Measurements from ENCODE around the gene WDR93.

WDR93 gene

DNA sequence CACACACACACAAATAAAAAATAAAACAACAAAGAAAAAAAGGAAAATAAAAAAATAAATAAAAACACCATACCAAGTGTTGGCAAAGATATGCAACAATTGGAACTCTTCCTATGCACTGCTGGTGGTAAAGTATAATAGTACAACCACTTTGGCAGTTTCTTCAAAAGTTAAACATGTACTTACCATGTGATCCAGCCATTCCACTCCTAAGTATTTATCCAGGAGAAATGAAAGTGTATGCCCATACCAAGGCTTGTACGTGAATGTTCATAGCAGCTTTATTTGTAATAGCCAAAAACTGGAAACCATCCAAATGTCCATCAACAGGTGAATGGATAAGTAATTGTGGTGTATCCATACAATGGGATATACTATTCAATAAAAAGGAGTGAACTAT is 17.0 kb downstream of the WDR93 start:
- TF ChIP-seq YY1 (IDR thresholded peaks at IDR 0.05; ENCODE audit: low read depth) (no peak), FOXM1 (IDR thresholded peaks at IDR 0.05; ENCODE audit: borderline replicate concordance, low read depth) (no peak), NFIC (IDR thresholded peaks at IDR 0.05) (no peak), TCF12 (IDR thresholded peaks at IDR 0.05; ENCODE audit: low read depth) (no peak), TAF1 (IDR thresholded peaks at IDR 0.05; ENCODE audit: low read depth) (no peak), REST (IDR thresholded peaks at IDR 0.05; ENCODE audit: low read depth) (no peak), TEAD4 (IDR thresholded peaks at IDR 0.05) (no peak), ZBTB7A (IDR thresholded peaks at IDR 0.05; ENCODE audit: low read depth) (no peak), MAX (IDR thresholded peaks at IDR 0.05) (no peak), EP300 (IDR thresholded peaks at IDR 0.05; ENCODE audit: borderline replicate concordance) (no peak), CREB1 (IDR thresholded peaks at IDR 0.05; ENCODE audit: low read depth) (no peak)

DNA sequence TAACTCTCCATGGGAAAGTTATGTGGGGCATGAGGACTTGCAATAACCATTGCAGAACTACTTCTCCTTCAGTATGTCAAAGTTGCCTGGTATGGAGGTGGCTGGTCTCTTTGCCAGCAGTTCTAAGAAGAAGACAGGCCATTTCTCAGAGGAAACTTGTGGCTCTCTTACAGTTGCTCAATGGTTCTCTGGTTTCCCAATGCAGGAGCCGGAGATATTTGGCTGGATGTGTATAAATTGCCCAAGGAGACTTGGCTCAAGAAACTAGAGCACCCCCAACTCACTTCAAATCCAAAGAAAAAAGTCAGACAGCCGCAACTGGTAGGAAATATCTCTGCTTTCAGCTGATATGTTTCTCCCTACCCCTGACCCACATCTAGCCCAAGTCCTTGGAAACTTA is 24.2 kb downstream of the WDR93 start:
- TF ChIP-seq MAX (IDR thresholded peaks at IDR 0.05) (no peak), FOXM1 (IDR thresholded peaks at IDR 0.05; ENCODE audit: borderline replicate concordance, low read depth) (no peak), NFIC (IDR thresholded peaks at IDR 0.05) (no peak), ZBTB7A (IDR thresholded peaks at IDR 0.05; ENCODE audit: low read depth) (no peak), RAD21 (IDR thresholded peaks at IDR 0.05; ENCODE audit: low read depth) (no peak), EP300 (IDR thresholded peaks at IDR 0.05; ENCODE audit: borderline replicate concordance) (no peak), TCF12 (IDR thresholded peaks at IDR 0.05; ENCODE audit: low read depth) (no peak), TAF1 (IDR thresholded peaks at IDR 0.05; ENCODE audit: low read depth) (no peak), CREB1 (IDR thresholded peaks at IDR 0.05; ENCODE audit: low read depth) (no peak), TEAD4 (IDR thresholded peaks at IDR 0.05) (no peak), CEBPB (IDR thresholded peaks at IDR 0.05) (no peak), EGR1 (IDR thresholded peaks at IDR 0.05) (no peak), REST (IDR thresholded peaks at IDR 0.05; ENCODE audit: low read depth) (no peak), YY1 (IDR thresholded peaks at IDR 0.05; ENCODE audit: low read depth) (no peak)
- TF ChIP-seq, protein P1, sequence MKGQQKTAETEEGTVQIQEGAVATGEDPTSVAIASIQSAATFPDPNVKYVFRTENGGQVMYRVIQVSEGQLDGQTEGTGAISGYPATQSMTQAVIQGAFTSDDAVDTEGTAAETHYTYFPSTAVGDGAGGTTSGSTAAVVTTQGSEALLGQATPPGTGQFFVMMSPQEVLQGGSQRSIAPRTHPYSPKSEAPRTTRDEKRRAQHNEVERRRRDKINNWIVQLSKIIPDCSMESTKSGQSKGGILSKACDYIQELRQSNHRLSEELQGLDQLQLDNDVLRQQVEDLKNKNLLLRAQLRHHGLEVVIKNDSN (IDR thresholded peaks at IDR 0.05) = no peak

DNA sequence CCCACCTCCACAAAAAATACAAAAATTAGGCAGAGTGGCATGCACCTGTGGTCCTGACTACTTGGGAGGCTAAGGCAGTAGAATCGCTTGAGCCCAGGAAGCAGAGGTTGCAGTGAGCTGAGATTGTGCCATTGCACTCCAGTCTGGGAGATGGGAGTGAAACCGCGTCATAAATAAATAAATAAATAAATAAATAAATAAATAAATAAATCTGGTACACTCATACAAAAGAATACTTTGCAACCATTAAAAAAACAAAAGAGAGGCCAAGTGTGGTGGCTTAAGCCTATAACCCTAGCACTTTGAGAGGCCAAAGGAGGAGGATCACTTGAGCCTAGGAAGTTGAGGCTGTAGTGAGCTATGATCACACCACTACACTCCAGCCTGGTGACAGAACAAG is 32.4 kb downstream of the WDR93 start:
- TF ChIP-seq TCF12 (IDR thresholded peaks at IDR 0.05; ENCODE audit: low read depth) (no peak), CREB1 (IDR thresholded peaks at IDR 0.05; ENCODE audit: low read depth) (no peak), FOXM1 (IDR thresholded peaks at IDR 0.05; ENCODE audit: borderline replicate concordance, low read depth) (no peak), TEAD4 (IDR thresholded peaks at IDR 0.05) (no peak), EGR1 (IDR thresholded peaks at IDR 0.05) (no peak)
- TF ChIP-seq, protein P1 (IDR thresholded peaks at IDR 0.05) = no peak

DNA sequence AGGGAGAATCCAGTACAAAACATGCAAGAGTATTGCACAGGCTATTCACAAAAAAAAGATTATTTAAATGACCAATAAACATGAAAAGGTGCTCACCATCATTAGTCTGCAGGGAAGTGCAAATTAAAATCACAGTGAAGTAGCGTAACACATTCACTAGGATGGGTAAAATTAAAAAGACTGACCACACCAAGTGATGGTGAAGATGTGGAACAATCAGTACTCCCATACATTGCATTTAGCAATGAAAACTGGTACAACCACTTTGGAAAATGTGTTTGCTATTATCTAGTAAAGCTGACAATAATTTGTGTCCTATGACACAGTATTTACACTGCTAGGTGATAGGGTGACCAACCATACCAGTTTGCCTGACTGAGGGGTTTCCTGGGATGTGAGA is 34.0 kb downstream of the WDR93 start:
- TF ChIP-seq RAD21 (IDR thresholded peaks at IDR 0.05; ENCODE audit: low read depth) (no peak), NFIC (IDR thresholded peaks at IDR 0.05) (no peak), YY1 (IDR thresholded peaks at IDR 0.05; ENCODE audit: low read depth) (no peak), TEAD4 (IDR thresholded peaks at IDR 0.05) (no peak), TAF1 (IDR thresholded peaks at IDR 0.05; ENCODE audit: low read depth) (no peak), EGR1 (IDR thresholded peaks at IDR 0.05) (no peak), FOXM1 (IDR thresholded peaks at IDR 0.05; ENCODE audit: borderline replicate concordance, low read depth) (no peak)
- TF ChIP-seq, protein P1 (IDR thresholded peaks at IDR 0.05) = no peak

DNA sequence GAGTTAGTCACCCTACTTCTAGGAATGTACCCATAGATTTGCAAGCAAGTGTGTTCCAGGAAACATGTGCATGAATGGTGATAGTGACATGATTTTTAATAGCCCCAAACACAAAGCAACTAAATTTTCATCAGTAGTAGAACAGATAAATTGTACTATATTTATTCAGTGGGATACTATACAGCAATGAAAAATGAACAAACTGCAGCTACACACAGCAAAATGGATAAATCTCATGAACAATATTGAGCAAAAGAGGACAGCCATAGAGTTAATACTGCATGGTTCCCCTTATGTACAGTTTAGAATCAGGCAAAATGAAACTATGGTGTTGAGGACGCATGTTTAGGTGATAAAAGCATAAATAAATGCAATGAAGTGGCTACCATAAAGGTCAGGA is 34.5 kb downstream of the WDR93 start:
- TF ChIP-seq REST (IDR thresholded peaks at IDR 0.05; ENCODE audit: low read depth) (no peak), EGR1 (IDR thresholded peaks at IDR 0.05) (no peak), ZBTB7A (IDR thresholded peaks at IDR 0.05; ENCODE audit: low read depth) (no peak), MAX (IDR thresholded peaks at IDR 0.05) (no peak), RAD21 (IDR thresholded peaks at IDR 0.05; ENCODE audit: low read depth) (no peak)
